GM12874 (cell line): ENCODE data around the gene MCC.

Source experiments
- TF ChIP-seq, protein P1 (sequence below): IDR thresholded peaks from 2 replicates; pipeline ENCODE4 v1.5.1; 2011; ENCODE audit warnings: low read depth, mild to moderate bottlenecking, control low read depth, low read length, moderate library complexity; ENCODE audit not compliant: insufficient read depth

MCC gene

GRCh38 chr5:113425909-113426308 lies 62.3 kb downstream of the MCC start:
- TF ChIP-seq, protein P1, sequence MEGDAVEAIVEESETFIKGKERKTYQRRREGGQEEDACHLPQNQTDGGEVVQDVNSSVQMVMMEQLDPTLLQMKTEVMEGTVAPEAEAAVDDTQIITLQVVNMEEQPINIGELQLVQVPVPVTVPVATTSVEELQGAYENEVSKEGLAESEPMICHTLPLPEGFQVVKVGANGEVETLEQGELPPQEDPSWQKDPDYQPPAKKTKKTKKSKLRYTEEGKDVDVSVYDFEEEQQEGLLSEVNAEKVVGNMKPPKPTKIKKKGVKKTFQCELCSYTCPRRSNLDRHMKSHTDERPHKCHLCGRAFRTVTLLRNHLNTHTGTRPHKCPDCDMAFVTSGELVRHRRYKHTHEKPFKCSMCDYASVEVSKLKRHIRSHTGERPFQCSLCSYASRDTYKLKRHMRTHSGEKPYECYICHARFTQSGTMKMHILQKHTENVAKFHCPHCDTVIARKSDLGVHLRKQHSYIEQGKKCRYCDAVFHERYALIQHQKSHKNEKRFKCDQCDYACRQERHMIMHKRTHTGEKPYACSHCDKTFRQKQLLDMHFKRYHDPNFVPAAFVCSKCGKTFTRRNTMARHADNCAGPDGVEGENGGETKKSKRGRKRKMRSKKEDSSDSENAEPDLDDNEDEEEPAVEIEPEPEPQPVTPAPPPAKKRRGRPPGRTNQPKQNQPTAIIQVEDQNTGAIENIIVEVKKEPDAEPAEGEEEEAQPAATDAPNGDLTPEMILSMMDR, result no peak

- TF ChIP-seq, protein P1, result no peak
Observed at GRCh38 chr5:113421693-113422092, 66.6 kb downstream of the MCC start.

DNA sequence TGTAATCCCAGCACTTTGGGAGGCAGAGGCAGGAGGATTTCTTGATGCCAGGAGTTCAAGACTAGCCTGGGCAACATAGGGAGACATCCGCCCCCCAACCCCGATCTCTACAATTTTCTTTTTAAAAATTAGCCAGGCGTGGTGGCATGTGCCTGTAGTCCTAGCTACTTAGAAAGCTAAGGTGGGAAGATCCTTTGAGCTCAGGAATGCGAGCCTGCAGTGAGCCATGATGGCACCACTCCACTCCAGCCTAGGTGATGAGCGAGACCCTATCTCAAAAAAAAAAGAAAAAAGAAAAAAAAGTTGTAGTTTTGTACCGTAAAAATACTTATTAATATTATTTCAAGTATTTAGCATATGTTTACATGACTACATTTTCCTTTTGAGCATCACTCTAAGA lies 82.7 kb downstream of the MCC start:
- TF ChIP-seq, protein P1, result no peak

- TF ChIP-seq, protein P1, result no peak
Observed at GRCh38 chr5:113404269-113404668, 84.0 kb downstream of the MCC start.

DNA sequence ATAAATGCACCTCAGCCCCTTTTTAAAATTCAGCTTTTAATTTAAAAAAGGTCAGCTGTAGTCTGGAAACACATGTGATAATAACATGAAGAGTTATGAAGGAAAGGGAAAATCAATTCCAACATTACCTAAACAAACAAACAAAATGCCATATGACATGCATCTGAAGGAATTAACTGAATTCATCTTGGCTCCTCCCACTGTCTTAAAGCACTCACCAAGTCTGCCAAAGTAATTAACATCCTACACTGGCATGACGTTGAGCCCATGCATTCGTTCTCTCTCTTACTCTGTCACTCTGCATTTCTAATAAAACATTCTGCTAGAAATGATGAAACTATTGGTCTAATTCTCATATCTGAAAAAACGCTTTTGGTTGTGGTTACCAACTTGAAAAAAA lies 91.2 kb downstream of the MCC start:
- TF ChIP-seq, protein P1, result no peak

GRCh38 chr5:113394658-113395057 lies 93.6 kb downstream of the MCC start:
- TF ChIP-seq, protein P1, result no peak

- TF ChIP-seq, protein P1, result no peak
Observed at GRCh38 chr5:113390224-113390623, 98.0 kb downstream of the MCC start.

- TF ChIP-seq, protein P1, result no peak
Observed at GRCh38 chr5:113389116-113389515, 99.1 kb downstream of the MCC start.
